NCI-H2196 (cell line): ENCODE measurements around the gene MRPL34.

ENCODE experiments used
- DNase-seq: peaks from one replicate; lab custom pipeline; 2025; ENCODE audit not compliant: unreplicated experiment; lab: John Stamatoyannopoulos, UW

MRPL34 gene

GRCh38 chr19:17340302-17340870 is 34.7 kb downstream of the MRPL34 start:
- DNase-seq, result no peak

GRCh38 chr19:17340871-17341357 is 35.2 kb downstream of the MRPL34 start:
- no peak for DNase-seq

- no peak for DNase-seq
These were observed 35.7 kb downstream of the MRPL34 start for GRCh38 chr19:17341386-17341785.

GRCh38 chr19:17341845-17342244 is 36.2 kb downstream of the MRPL34 start:
- no peak for DNase-seq

GRCh38 chr19:17346109-17346671 is 40.5 kb downstream of the MRPL34 start:
- peak; percentile 75 for DNase-seq

GRCh38 chr19:17347361-17347760 is 41.7 kb downstream of the MRPL34 start:
- no peak for DNase-seq

GRCh38 chr19:17347877-17348276 is 42.2 kb downstream of the MRPL34 start:
- DNase-seq, result no peak

GRCh38 chr19:17348700-17349099 is 43.0 kb downstream of the MRPL34 start:
- no peak for DNase-seq

GRCh38 chr19:17351815-17352435 is 46.3 kb downstream of the MRPL34 start:
- DNase-seq, result no peak

- no peak for DNase-seq
These were observed 47.1 kb downstream of the MRPL34 start for GRCh38 chr19:17352608-17353280.

- no peak for DNase-seq
These were observed 47.7 kb downstream of the MRPL34 start for GRCh38 chr19:17353386-17353785.
